Sigmoid colon (tissue), 7 donors: ENCODE results near the gene RAE1. TPM values are rescaled to one million over a fixed set of nuclear protein-coding genes. Genes with fewer than 3 reads are reported as not detected.

ENCODE experiments used
- DNase-seq: peaks from one replicate; pipeline ENCODE4 v3.0.0-alpha.2; 2019
- H3K27ac ChIP-seq, 4 donors: fragments of 200-600 bp; sonication (generic); one replicate each; pipeline ENCODE4 v1.5.1; 2016 to 2019; ENCODE audit warnings: mild to moderate bottlenecking in 1 of 4
- H3K27me3 ChIP-seq, 3 donors: fragments of 200-600 bp; sonication (generic); one replicate each; pipeline ENCODE4 v1.5.1; 2019; ENCODE audit warnings: mild to moderate bottlenecking in 1 of 3
- H3K36me3 ChIP-seq, 4 donors: fragments of 200-600 bp; sonication (generic); one replicate each; pipeline ENCODE4 v1.5.1; 2016 to 2019
- H3K4me1 ChIP-seq, 4 donors: fragments of 200-600 bp; sonication (generic); one replicate each; pipeline ENCODE4 v1.5.1; 2017 to 2019
- H3K4me3 ChIP-seq, 4 donors: fragments of 200-600 bp; sonication (generic); one replicate each; pipeline ENCODE4 v1.5.1; 2017 to 2019; ENCODE audit warnings: mild to moderate bottlenecking in 2 of 4, moderate library complexity in 1 of 4
- H3K9me3 ChIP-seq, 4 donors: fragments of 200-600 bp in 3 of 4; sonication (generic) in 3 of 4; one replicate each; pipeline versions ENCODE4 v1.5.1 to v1.6.1; 2013 to 2019
- EP300 ChIP-seq, 4 donors: sonication (generic); formaldehyde crosslinking; IDR thresholded peaks; one replicate each; pipeline ENCODE4 v1.6.1; 2017; ENCODE audit warnings: antibody characterized with exemption in 4 of 4
- POLR2A ChIP-seq, 2 donors: fragments of 450-650 bp; IDR thresholded peaks; one replicate each; pipeline ENCODE4 v1.6.1; 2016; ENCODE audit warnings: antibody characterized with exemption in 2 of 2, mild to moderate bottlenecking in 2 of 2, moderate library complexity in 2 of 2
- POLR2AphosphoS5 ChIP-seq, 4 donors: sonication (generic); formaldehyde crosslinking; IDR thresholded peaks; one replicate each; pipeline ENCODE4 v1.6.1; 2017; ENCODE audit warnings: antibody characterized with exemption in 4 of 4
- WGBS, 2 donors: extraction: QIAGEN DNeasy Blood & Tissue Kit; methylation state at CpG; one replicate each; pipeline ENCODE4 v1.1.7; 2013; 5-methylcytosine and 5-hydroxymethylcytosine counted together
- intact Hi-C: fragments of 100-400 bp; cut with DNase I; formaldehyde crosslinking; loops from one replicate; pipeline ENCODE4 v1.15.1; 2023
- polyA plus RNA-seq, 3 donors: library from polyadenylated mRNA; stranded (reverse); fragments of 200-250 nt; gene quantifications; one replicate each; pipeline ENCODE4 v1.2.3, GENCODE V29; 2013
- total RNA-seq, 4 donors: library from RNA; depleted of rRNA; stranded (reverse); fragments of >200 nt; gene quantifications; one replicate each; pipeline ENCODE4 v1.1.0, GENCODE V29; 2016
- TF ChIP-seq, protein P1 (sequence below), 4 experiments: fragments of 450-650 bp in 3 of 4; fragments of 200-600 bp in 1 of 4; IDR thresholded peaks; one replicate each; pipeline ENCODE4 v1.5.1; 2016 to 2019; ENCODE audit warnings: antibody characterized with exemption in 4 of 4, mild to moderate bottlenecking in 3 of 4, moderate library complexity in 2 of 4
- donor health status: healthy with polysubstance abuse.
- donor health status: Bipolar disorder and iron deficiency.
- donor health status: healthy.

The RAE1 gene
- total and polyA plus RNA-seq, 7 donors, result 13.6 to 20.9 (median 16.4) TPM

GRCh38 chr20:57332105-57333089, 18.7 kb upstream of the RAE1 start:
- peaks cover 0 to 41% (median 3%) of the 10 kb centered on the region in 3 donors for H3K27me3 ChIP-seq
- TF ChIP-seq, protein P1, sequence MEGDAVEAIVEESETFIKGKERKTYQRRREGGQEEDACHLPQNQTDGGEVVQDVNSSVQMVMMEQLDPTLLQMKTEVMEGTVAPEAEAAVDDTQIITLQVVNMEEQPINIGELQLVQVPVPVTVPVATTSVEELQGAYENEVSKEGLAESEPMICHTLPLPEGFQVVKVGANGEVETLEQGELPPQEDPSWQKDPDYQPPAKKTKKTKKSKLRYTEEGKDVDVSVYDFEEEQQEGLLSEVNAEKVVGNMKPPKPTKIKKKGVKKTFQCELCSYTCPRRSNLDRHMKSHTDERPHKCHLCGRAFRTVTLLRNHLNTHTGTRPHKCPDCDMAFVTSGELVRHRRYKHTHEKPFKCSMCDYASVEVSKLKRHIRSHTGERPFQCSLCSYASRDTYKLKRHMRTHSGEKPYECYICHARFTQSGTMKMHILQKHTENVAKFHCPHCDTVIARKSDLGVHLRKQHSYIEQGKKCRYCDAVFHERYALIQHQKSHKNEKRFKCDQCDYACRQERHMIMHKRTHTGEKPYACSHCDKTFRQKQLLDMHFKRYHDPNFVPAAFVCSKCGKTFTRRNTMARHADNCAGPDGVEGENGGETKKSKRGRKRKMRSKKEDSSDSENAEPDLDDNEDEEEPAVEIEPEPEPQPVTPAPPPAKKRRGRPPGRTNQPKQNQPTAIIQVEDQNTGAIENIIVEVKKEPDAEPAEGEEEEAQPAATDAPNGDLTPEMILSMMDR (IDR thresholded peaks at IDR 0.05), result no peak
- TF ChIP-seq EP300 (IDR thresholded peaks at IDR 0.05) (no peak), POLR2A (IDR thresholded peaks at IDR 0.05) (no peak), POLR2AphosphoS5 (IDR thresholded peaks at IDR 0.05) (no peak)
- H3K4me3 ChIP-seq, result no peak overlapping the region
- DNase-seq, result no peak
- intact Hi-C loops, result no loop called here
- H3K36me3 ChIP-seq, result no peaks in the 10 kb centered on the region
- no peak overlapping the region for H3K27ac ChIP-seq
- WGBS, 2 donors, result 21 to 67% methylated on average over 1 of the region's 1 CpG
- no peaks in the 10 kb centered on the region for H3K9me3 ChIP-seq
- H3K4me1 ChIP-seq, result no peaks in the 10 kb centered on the region

GRCh38 chr20:57335392-57335791, 15.7 kb upstream of the RAE1 start:
- 82 to 86% methylated on average over 2 of the region's 2 CpGs for WGBS, 2 donors
- Histone ChIP-seq H3K4me1 (no peaks in the 10 kb centered on the region), H3K4me3 (no peak overlapping the region), H3K27ac (no peak overlapping the region), H3K9me3 (no peaks in the 10 kb centered on the region), H3K36me3 (no peaks in the 10 kb centered on the region), H3K27me3 (peaks cover 0 to 43% (median 0%) of the 10 kb centered on the region in 3 donors)
- intact Hi-C loops, result no loop called here
- no peak for DNase-seq
- no peak for TF ChIP-seq EP300 (IDR thresholded peaks at IDR 0.05)
- TF ChIP-seq, protein P1 (IDR thresholded peaks at IDR 0.05), result no peak
- TF ChIP-seq POLR2AphosphoS5 (IDR thresholded peaks at IDR 0.05), result no peak
- no peak for TF ChIP-seq POLR2A (IDR thresholded peaks at IDR 0.05)

DNA sequence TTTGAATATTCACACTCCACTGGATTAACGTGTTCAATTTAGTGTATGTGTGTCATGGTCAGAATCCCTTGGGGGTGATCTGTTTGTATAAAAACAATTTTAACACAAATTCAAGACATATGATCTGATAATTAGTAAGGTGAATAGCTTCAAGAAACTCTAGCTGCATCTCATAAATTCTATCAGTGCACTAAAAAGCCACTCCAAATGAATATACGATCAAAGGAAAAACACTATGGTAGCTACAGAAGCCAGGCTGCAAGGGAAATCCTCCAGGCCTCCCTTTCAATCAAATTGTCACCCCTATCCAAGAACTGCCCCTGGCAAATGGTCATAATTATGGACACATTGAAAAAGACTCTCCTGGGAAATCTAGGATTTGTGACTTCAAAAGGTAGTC, 9.4 kb upstream of the RAE1 start:
- WGBS, 2 donors, result 84 to 87% methylated on average over 2 of the region's 2 CpGs
- Histone ChIP-seq H3K27me3 (peaks cover 0 to 14% (median 0%) of the 10 kb centered on the region in 3 donors), H3K4me1 (no peaks in the 10 kb centered on the region), H3K4me3 (no peak overlapping the region), H3K36me3 (no peaks in the 10 kb centered on the region), H3K9me3 (no peaks in the 10 kb centered on the region), H3K27ac (no peak overlapping the region)
- TF ChIP-seq EP300 (IDR thresholded peaks at IDR 0.05), result no peak
- TF ChIP-seq POLR2A (IDR thresholded peaks at IDR 0.05), result no peak
- TF ChIP-seq, protein P1 (IDR thresholded peaks at IDR 0.05), result no peak
- intact Hi-C loops, result loop anchor here (10.0 kb wide), 1 partner anchor 57 kb away; no protein-coding TSS in a partner anchor
- no peak for DNase-seq

DNA sequence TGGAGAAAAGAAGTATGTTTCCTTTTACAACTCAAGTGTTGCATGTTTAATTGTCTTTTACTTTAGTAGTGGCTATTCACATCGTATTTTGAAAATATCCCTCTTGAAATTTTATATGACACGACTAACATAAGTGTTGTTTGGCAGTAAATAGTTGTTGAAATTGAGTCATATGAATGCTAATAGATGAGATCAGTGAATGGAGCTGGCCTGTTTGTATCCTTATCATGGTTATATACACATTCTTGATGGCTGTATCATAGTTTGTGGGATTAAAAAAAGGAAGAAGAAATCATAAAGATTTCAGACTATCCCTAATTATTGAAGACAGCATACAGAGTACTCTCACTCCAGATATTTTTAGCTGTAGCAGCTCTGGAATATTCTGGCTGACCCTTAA, 8.2 kb upstream of the RAE1 start:
- TF ChIP-seq POLR2AphosphoS5 (IDR thresholded peaks at IDR 0.05) (no peak), EP300 (IDR thresholded peaks at IDR 0.05) (no peak), POLR2A (IDR thresholded peaks at IDR 0.05) (no peak)
- TF ChIP-seq, protein P1 (IDR thresholded peaks at IDR 0.05), result no peak
- WGBS, 2 donors, result 21 to 45% methylated on average over 2 of the region's 2 CpGs
- DNase-seq, result no peak
- H3K36me3 ChIP-seq, result no peaks in the 10 kb centered on the region
- H3K4me3 ChIP-seq, result no peak overlapping the region
- intact Hi-C loops, result loop anchor here (10.0 kb wide), 1 partner anchor 58 kb away; no protein-coding TSS in a partner anchor
- no peak overlapping the region for H3K27ac ChIP-seq
- peaks cover 0 to 12% (median 0%) of the 10 kb centered on the region in 3 donors for H3K27me3 ChIP-seq
- no peaks in the 10 kb centered on the region for H3K9me3 ChIP-seq
- H3K4me1 ChIP-seq, result no peaks in the 10 kb centered on the region
